HCT116 (cell line): ENCODE data around the gene CDKAL1. TPM values are rescaled to one million over a fixed set of nuclear protein-coding genes. Genes with fewer than 3 reads are reported as not detected.

Experiments
- ATAC-seq: fragments of 200-7000 bp; cut with Tn5 transposase; 2 replicates; pipeline ENCODE4 v1.9.1; 2020; ENCODE audit warnings: mild to moderate bottlenecking, moderate library complexity
- BruUV-seq: library from RNA; stranded (reverse); fragments of 400-500 nt; replicated peaks from 2 replicates; lab custom pipeline; 2021; lab: Mats Ljungman, UMichigan
- CTCF ChIA-PET: fragments of 300-600 bp; sonication (Branson Sonifier 250); formaldehyde crosslinking; loops from one replicate; lab custom pipeline; 2021; ENCODE audit warnings: antibody characterized with exemption; lab: Charles Lee
- POLR2A ChIA-PET: fragments of 300-600, 350-600 bp; sonication (Branson Sonifier 250); formaldehyde crosslinking; loops from one replicate; lab custom pipeline; 2021; ENCODE audit warnings: antibody characterized with exemption; lab: Charles Lee
- RAD21 ChIA-PET, 2 experiments: fragments of 300-600 bp; sonication (Branson Sonifier 250); formaldehyde crosslinking; loops; one replicate each; lab custom pipeline; 2023; ENCODE audit warnings: low total read pairs in 2 of 2; ENCODE audit not compliant: uncharacterized antibody in 2 of 2, unreplicated experiment in 2 of 2, low non-redundant PET in 1 of 2; lab: Charles Lee
- DNase-seq: peaks from one replicate; pipeline ENCODE4 v3.0.0-alpha.2; 2010; ENCODE audit warnings: low read depth, low spot score
- H2AFZ ChIP-seq: fragments of 200-600 bp; shearing (Covaris generic), sonication (generic); 2 replicates; pipeline ENCODE4 v1.6.1; 2017; ENCODE audit warnings: low read depth, mixed run types, mixed read lengths, antibody characterized with exemption, low read length; ENCODE audit not compliant: poor library complexity, severe bottlenecking
- H3K27ac ChIP-seq: 2 replicates; pipeline ENCODE4 v1.5.1; 2012; ENCODE audit warnings: low read depth, low read length
- H3K27me3 ChIP-seq: fragments of 200-600 bp; sonication (generic); 2 replicates; pipeline ENCODE4 v1.6.1; 2016; ENCODE audit warnings: mixed run types, low read length, mixed read lengths; ENCODE audit not compliant: insufficient read depth
- H3K36me3 ChIP-seq, 2 experiments: fragments of 200-500 bp in 1 of 2; fragments of 200-600 bp in 1 of 2; sonication (Bioruptor generic) in 1 of 2; sonication (generic) in 1 of 2; 2 replicates each; pipeline versions ENCODE4 v1.5.1 to v1.6.1; 2014 to 2016; ENCODE audit warnings: low read length in 2 of 2, inconsistent platforms in 1 of 2, mixed read lengths in 1 of 2, mixed run types in 1 of 2; ENCODE audit not compliant: insufficient read depth in 2 of 2, control insufficient read depth in 1 of 2
- H3K4me1 ChIP-seq, 2 experiments: fragments of 200-600 bp in 1 of 2; sonication (generic) in 1 of 2; 2 replicates each; pipeline versions ENCODE4 v1.5.1 to v1.6.1; 2012 to 2017; ENCODE audit warnings: low read length in 2 of 2, inconsistent platforms in 1 of 2, mild to moderate bottlenecking in 1 of 2, mixed read lengths in 1 of 2, mixed run types in 1 of 2, moderate library complexity in 1 of 2; ENCODE audit not compliant: insufficient read depth in 2 of 2, control insufficient read depth in 1 of 2
- H3K4me2 ChIP-seq: fragments of 200-600 bp; sonication (generic); 2 replicates; pipeline ENCODE4 v1.6.1; 2017; ENCODE audit warnings: mixed run types, low read length, mixed read lengths
- H3K4me3 ChIP-seq, 2 experiments: fragments of 200-600 bp in 1 of 2; sonication (generic) in 1 of 2; replicated peaks in 1 of 2; 2 replicates each; pipeline ENCODE4 v1.5.1; 2011 to 2016; ENCODE audit warnings: low read length in 2 of 2, control low read depth in 1 of 2, low read depth in 1 of 2, mild to moderate bottlenecking in 1 of 2, mixed read lengths in 1 of 2, mixed run types in 1 of 2
- H3K79me2 ChIP-seq: fragments of 200-600 bp; sonication (generic); 2 replicates; pipeline ENCODE4 v1.6.1; 2017; ENCODE audit warnings: mild to moderate bottlenecking, mixed run types, low read length, moderate library complexity, mixed read lengths; ENCODE audit not compliant: insufficient read depth
- H3K9ac ChIP-seq: fragments of 200-600 bp; sonication (generic); 2 replicates; pipeline ENCODE4 v1.6.1; 2016; ENCODE audit warnings: low read length, mixed read lengths
- H3K9me2 ChIP-seq: fragments of 200-600 bp; sonication (generic), shearing (Covaris generic); 2 replicates; pipeline ENCODE4 v1.6.1; 2017; ENCODE audit warnings: mixed run types, mild to moderate bottlenecking, moderate library complexity; ENCODE audit not compliant: insufficient read depth
- H3K9me3 ChIP-seq, 2 experiments: fragments of 200-500 bp in 1 of 2; fragments of 200-600 bp in 1 of 2; sonication (Bioruptor generic) in 1 of 2; sonication (generic) in 1 of 2; 2 replicates each; pipeline ENCODE4 v1.6.1; 2014 to 2017; ENCODE audit warnings: low read length in 2 of 2, mixed read lengths in 2 of 2, inconsistent platforms in 1 of 2, low read depth in 1 of 2, mild to moderate bottlenecking in 1 of 2, mixed run types in 1 of 2, moderate library complexity in 1 of 2; ENCODE audit not compliant: control insufficient read depth in 1 of 2, insufficient read depth in 1 of 2
- H4K20me1 ChIP-seq: fragments of 200-600 bp; sonication (generic), shearing (Covaris generic); 2 replicates; pipeline ENCODE4 v1.6.1; 2017; ENCODE audit warnings: mixed run types, mild to moderate bottlenecking, moderate library complexity; ENCODE audit not compliant: insufficient read depth
- CBX3 ChIP-seq: IDR thresholded peaks from 2 replicates; pipeline ENCODE4 v1.6.1; 2012; ENCODE audit warnings: low read depth
- EZH2phosphoT487 ChIP-seq: fragments of 200-600 bp; IDR thresholded peaks from 2 replicates; pipeline ENCODE4 v1.6.1; 2018; ENCODE audit warnings: antibody characterized with exemption, borderline replicate concordance
- POLR2A ChIP-seq: IDR thresholded peaks from 2 replicates; pipeline ENCODE4 v1.7.0; 2011; ENCODE audit warnings: borderline replicate concordance; ENCODE audit not compliant: insufficient read depth, insufficient read length; ENCODE audit errors: extremely low read depth
- POLR2AphosphoS5 ChIP-seq: IDR thresholded peaks from 2 replicates; pipeline ENCODE4 v1.6.1; 2011; ENCODE audit warnings: mild to moderate bottlenecking, low read depth, low read length, moderate library complexity
- SP1 ChIP-seq: IDR thresholded peaks from 2 replicates; pipeline ENCODE4 v1.6.1; 2012; ENCODE audit warnings: low read depth
- YY1 ChIP-seq: IDR thresholded peaks from 2 replicates; pipeline ENCODE4 v1.6.1; 2011; ENCODE audit warnings: low read length, low read depth, moderate library complexity, mild to moderate bottlenecking; ENCODE audit not compliant: insufficient replicate concordance; ENCODE audit errors: extremely low read depth
- ZFX ChIP-seq: fragments of 450-650 bp; IDR thresholded peaks from 2 replicates; pipeline ENCODE4 v1.6.1; 2017
- intact Hi-C: fragments of 100-400 bp; cut with micrococcal nuclease; formaldehyde crosslinking; loops from 2 replicates; pipeline ENCODE4 v1.10.0; 2022
- total RNA-seq: library from RNA; stranded (reverse); gene quantifications from one replicate; pipeline ENCODE4 v1.2.1, GENCODE V29; 2021; ENCODE audit not compliant: unreplicated experiment
- TF ChIP-seq, protein P1 (sequence below): IDR thresholded peaks from 2 replicates; pipeline ENCODE4 v1.6.1; 2012; ENCODE audit warnings: low read depth
- TF ChIP-seq, protein P2 (sequence below): IDR thresholded peaks from 2 replicates; pipeline ENCODE4 v1.6.1; 2012
- TF ChIP-seq, protein P3 (sequence below): IDR thresholded peaks from 2 replicates; pipeline ENCODE4 v1.6.1; 2011; ENCODE audit warnings: mild to moderate bottlenecking, low read length, moderate library complexity; ENCODE audit not compliant: insufficient replicate concordance; ENCODE audit errors: extremely low read depth
- TF ChIP-seq, protein P4 (sequence below): IDR thresholded peaks from 2 replicates; pipeline ENCODE4 v1.6.1; 2012

The CDKAL1 gene
- total RNA-seq, 1 experiment from 2014 or later = 14.9 TPM

DNA sequence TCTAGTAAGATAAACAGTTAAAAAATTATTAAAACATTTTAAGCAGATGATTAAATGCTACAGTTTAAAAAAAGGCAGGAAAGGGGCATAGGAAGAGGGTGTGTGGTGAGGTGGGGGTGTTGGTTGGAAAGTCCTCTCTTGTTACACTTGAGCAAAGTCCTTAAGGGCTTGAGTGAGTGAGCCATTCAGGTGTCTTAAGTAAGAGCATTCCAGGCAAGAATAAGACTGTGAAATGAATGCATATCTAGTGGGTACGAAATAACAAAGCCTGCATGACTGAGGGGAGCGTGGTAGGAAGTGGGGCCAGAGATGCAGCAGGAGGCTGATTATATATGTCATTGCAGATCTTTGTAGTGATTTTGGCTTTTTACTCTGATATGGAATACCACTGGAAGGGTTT, 5.1 kb downstream of the CDKAL1 start:
- no TSS peak for BruUV-seq
- RAD21 ChIA-PET = no interaction called here

DNA sequence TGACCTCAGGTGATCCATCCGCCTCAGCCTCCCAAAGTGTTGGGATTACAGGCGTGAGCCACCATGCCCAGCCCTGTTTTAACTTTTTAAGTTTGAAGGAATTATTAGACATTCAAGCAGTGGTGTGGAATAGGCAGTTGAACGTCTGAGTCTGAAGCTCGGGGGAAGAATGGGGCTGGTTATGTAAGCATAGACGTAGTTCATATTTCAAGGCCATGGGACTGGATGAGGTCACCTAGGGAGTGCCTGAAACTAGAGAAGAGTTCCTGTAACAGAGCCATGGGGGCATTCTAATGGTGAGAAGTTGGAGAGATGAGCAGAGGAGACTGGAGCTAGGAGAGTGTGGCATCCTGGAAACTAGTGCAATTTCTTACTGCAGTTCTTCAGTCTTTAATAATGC, 6.4 kb downstream of the CDKAL1 start:
- ChIA-PET POLR2A (no interaction called here), CTCF (interaction anchor here (0.8 kb wide), 1 partner anchor 10 kb away, joined by 3 read pairs; no protein-coding TSS in a partner anchor), RAD21 (no interaction called here)
- intact Hi-C loops = no loop called here
- no peak overlapping the region for H3K4me3 ChIP-seq
- H3K36me3 ChIP-seq = peaks cover 0 to 9% of the 10 kb centered on the region in 2 experiments; a peak in 1 of 4 replicates
- peaks cover 72% of the 10 kb centered on the region for H3K79me2 ChIP-seq
- DNase-seq (no peak), ATAC-seq (no peak)
- no peaks in the 10 kb centered on the region for H3K9me2 ChIP-seq
- no peaks in the 10 kb centered on the region for H4K20me1 ChIP-seq
- H3K9me3 ChIP-seq = no peaks in the 10 kb centered on the region
- H3K4me2 ChIP-seq = no peak overlapping the region
- TF ChIP-seq YY1 (no peak), CBX3 (no peak), POLR2AphosphoS5 (no peak)
- TF ChIP-seq, protein P1, sequence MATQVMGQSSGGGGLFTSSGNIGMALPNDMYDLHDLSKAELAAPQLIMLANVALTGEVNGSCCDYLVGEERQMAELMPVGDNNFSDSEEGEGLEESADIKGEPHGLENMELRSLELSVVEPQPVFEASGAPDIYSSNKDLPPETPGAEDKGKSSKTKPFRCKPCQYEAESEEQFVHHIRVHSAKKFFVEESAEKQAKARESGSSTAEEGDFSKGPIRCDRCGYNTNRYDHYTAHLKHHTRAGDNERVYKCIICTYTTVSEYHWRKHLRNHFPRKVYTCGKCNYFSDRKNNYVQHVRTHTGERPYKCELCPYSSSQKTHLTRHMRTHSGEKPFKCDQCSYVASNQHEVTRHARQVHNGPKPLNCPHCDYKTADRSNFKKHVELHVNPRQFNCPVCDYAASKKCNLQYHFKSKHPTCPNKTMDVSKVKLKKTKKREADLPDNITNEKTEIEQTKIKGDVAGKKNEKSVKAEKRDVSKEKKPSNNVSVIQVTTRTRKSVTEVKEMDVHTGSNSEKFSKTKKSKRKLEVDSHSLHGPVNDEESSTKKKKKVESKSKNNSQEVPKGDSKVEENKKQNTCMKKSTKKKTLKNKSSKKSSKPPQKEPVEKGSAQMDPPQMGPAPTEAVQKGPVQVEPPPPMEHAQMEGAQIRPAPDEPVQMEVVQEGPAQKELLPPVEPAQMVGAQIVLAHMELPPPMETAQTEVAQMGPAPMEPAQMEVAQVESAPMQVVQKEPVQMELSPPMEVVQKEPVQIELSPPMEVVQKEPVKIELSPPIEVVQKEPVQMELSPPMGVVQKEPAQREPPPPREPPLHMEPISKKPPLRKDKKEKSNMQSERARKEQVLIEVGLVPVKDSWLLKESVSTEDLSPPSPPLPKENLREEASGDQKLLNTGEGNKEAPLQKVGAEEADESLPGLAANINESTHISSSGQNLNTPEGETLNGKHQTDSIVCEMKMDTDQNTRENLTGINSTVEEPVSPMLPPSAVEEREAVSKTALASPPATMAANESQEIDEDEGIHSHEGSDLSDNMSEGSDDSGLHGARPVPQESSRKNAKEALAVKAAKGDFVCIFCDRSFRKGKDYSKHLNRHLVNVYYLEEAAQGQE = no peak
- TF ChIP-seq, protein P2, sequence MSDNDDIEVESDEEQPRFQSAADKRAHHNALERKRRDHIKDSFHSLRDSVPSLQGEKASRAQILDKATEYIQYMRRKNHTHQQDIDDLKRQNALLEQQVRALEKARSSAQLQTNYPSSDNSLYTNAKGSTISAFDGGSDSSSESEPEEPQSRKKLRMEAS = no peak
- H3K27ac ChIP-seq = no peak overlapping the region
- H3K9ac ChIP-seq = no peak overlapping the region
- BruUV-seq = no TSS peak
- peaks cover 11 to 14% of the 10 kb centered on the region in 2 experiments; a peak in 2 of 4 replicates for H3K4me1 ChIP-seq
- no peak overlapping the region for H2AFZ ChIP-seq
- no peaks in the 10 kb centered on the region for H3K27me3 ChIP-seq

More for the DNA sequence above, 5.1 kb downstream of the CDKAL1 start:
- Histone ChIP-seq H4K20me1 (no peaks in the 10 kb centered on the region), H3K36me3 (peaks cover 0 to 9% of the 10 kb centered on the region in 2 experiments; a peak in 1 of 4 replicates), H3K27me3 (no peaks in the 10 kb centered on the region), H3K9ac (no peak overlapping the region), H3K9me3 (no peaks in the 10 kb centered on the region), H3K4me2 (no peak overlapping the region), H3K9me2 (no peaks in the 10 kb centered on the region), H3K4me1 (peaks cover 18 to 19% of the 10 kb centered on the region in 2 experiments; a peak in 3 of 4 replicates), H3K79me2 (peaks cover 79% of the 10 kb centered on the region), H2AFZ (no peak overlapping the region), H3K4me3 (no peak overlapping the region), H3K27ac (no peak overlapping the region)
- intact Hi-C loops = no loop called here
- CTCF ChIA-PET = no interaction called here
- TF ChIP-seq POLR2A (no peak), ZFX (no peak), SP1 (no peak), YY1 (no peak), CBX3 (no peak), EZH2phosphoT487 (no peak)
- TF ChIP-seq, protein P3, sequence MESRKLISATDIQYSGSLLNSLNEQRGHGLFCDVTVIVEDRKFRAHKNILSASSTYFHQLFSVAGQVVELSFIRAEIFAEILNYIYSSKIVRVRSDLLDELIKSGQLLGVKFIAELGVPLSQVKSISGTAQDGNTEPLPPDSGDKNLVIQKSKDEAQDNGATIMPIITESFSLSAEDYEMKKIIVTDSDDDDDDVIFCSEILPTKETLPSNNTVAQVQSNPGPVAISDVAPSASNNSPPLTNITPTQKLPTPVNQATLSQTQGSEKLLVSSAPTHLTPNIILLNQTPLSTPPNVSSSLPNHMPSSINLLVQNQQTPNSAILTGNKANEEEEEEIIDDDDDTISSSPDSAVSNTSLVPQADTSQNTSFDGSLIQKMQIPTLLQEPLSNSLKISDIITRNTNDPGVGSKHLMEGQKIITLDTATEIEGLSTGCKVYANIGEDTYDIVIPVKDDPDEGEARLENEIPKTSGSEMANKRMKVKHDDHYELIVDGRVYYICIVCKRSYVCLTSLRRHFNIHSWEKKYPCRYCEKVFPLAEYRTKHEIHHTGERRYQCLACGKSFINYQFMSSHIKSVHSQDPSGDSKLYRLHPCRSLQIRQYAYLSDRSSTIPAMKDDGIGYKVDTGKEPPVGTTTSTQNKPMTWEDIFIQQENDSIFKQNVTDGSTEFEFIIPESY = no peak
- TF ChIP-seq, protein P4, sequence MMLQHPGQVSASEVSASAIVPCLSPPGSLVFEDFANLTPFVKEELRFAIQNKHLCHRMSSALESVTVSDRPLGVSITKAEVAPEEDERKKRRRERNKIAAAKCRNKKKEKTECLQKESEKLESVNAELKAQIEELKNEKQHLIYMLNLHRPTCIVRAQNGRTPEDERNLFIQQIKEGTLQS = no peak
- DNase-seq = no peak
- POLR2A ChIA-PET = no interaction called here
- ATAC-seq = no peak
